Type B pancreatic cell (in vitro differentiated cells): Measurements from ENCODE around the gene CXCR1. TPM values are rescaled to one million over a fixed set of nuclear protein-coding genes. Genes with fewer than 3 reads are reported as not detected.

Experiments used
- DNase-seq: peaks from one replicate; pipeline ENCODE4 v3.0.0; 2021; ENCODE audit warnings: mixed read lengths; ENCODE audit not compliant: unreplicated experiment; ENCODE audit errors: extremely low spot score
- H3K27ac Mint-ChIP-seq: 2 replicates; pipeline ENCODE4 v1.8.0; 2021; ENCODE audit warnings: mild to moderate bottlenecking, mixed read lengths
- H3K27me3 Mint-ChIP-seq: 2 replicates; pipeline ENCODE4 v1.8.0; 2021; ENCODE audit warnings: mixed read lengths
- H3K36me3 Mint-ChIP-seq: 2 replicates; pipeline ENCODE4 v1.8.0; 2021; ENCODE audit warnings: mixed read lengths
- H3K4me1 Mint-ChIP-seq: one replicate; pipeline ENCODE4 v1.8.0; 2021; ENCODE audit warnings: mixed read lengths; ENCODE audit not compliant: unreplicated experiment
- H3K4me3 Mint-ChIP-seq: 2 replicates; pipeline ENCODE4 v1.8.0; 2021; ENCODE audit warnings: mild to moderate bottlenecking, mixed read lengths
- H3K9me3 Mint-ChIP-seq: 2 replicates; pipeline ENCODE4 v1.8.0; 2021; ENCODE audit warnings: mixed read lengths
- total RNA-seq: library from RNA; stranded (reverse); gene quantifications from 2 replicates; pipeline ENCODE4 v1.2.1, GENCODE V29; 2021; ENCODE audit warnings: low replicate concordance
- TF ChIP-seq, protein P1 (sequence below): fragments of 200-600 bp; sonication (generic); conservative IDR thresholded peaks from 2 replicates; pipeline ENCODE4 v1.5.0; 2021; ENCODE audit warnings: antibody characterized with exemption, mild to moderate bottlenecking

CXCR1 gene
- total RNA-seq, 1 donor from 2014 or later = not detected

DNA sequence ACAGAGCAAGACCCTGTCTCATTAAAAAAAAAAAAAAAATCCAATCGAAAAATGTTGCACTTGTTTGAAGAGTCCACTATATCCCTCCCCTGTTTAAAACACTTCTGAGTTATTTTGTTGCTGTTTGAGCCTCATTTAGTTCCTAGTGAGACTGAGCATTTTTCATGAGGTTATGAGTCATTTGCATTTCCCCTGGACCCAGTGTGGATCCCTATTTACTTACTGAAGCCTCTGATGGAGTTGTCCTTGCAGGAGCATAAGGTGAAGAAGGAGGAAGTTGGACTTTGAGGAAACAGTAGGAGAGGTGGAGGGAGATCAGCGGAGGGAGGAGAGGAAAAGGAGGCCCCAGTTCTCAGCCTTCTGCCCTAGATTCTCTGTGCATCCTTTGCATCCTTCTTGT lies 5.1 kb downstream of the CXCR1 start:
- no peaks in the 10 kb centered on the region for H3K4me1 Mint-ChIP-seq
- no peak overlapping the region for H3K4me3 Mint-ChIP-seq
- TF ChIP-seq, protein P1, sequence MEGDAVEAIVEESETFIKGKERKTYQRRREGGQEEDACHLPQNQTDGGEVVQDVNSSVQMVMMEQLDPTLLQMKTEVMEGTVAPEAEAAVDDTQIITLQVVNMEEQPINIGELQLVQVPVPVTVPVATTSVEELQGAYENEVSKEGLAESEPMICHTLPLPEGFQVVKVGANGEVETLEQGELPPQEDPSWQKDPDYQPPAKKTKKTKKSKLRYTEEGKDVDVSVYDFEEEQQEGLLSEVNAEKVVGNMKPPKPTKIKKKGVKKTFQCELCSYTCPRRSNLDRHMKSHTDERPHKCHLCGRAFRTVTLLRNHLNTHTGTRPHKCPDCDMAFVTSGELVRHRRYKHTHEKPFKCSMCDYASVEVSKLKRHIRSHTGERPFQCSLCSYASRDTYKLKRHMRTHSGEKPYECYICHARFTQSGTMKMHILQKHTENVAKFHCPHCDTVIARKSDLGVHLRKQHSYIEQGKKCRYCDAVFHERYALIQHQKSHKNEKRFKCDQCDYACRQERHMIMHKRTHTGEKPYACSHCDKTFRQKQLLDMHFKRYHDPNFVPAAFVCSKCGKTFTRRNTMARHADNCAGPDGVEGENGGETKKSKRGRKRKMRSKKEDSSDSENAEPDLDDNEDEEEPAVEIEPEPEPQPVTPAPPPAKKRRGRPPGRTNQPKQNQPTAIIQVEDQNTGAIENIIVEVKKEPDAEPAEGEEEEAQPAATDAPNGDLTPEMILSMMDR = no peak
- no peaks in the 10 kb centered on the region for H3K9me3 Mint-ChIP-seq
- no peak for DNase-seq
- H3K36me3 Mint-ChIP-seq = no peaks in the 10 kb centered on the region
- no peak overlapping the region for H3K27ac Mint-ChIP-seq
- peaks cover 49% of the 10 kb centered on the region for H3K27me3 Mint-ChIP-seq

DNA sequence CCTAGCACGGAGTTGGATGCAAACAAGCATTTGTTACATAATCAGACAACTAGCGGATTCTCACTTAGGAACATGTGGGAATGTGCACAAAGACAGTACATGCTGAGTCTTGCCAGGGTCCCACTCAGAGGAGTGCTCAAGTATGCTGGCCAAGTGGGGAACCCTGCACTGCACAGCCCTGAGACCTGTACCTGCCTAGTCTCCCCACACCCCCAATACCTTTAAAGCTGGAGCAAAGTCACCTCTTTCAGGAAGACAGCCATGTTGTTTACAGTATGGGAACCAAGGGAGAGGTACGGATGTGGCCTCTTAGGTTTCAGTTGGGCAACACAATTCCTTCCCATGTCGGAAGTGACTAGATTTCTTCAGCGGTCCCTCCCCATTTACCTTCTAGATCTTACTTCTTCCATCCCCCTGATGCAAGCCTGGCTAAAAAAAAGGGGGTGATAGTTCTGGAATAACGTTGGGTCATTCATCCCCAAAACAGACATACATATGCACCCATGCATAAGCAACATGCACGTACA lies 10.7 kb downstream of the CXCR1 start:
- DNase-seq = no peak
- no peaks in the 10 kb centered on the region for H3K36me3 Mint-ChIP-seq
- peaks cover 35% of the 10 kb centered on the region for H3K27me3 Mint-ChIP-seq
- no peaks in the 10 kb centered on the region for H3K4me1 Mint-ChIP-seq
- no peaks in the 10 kb centered on the region for H3K9me3 Mint-ChIP-seq
- H3K4me3 Mint-ChIP-seq = no peak overlapping the region
- no peak overlapping the region for H3K27ac Mint-ChIP-seq
- TF ChIP-seq, protein P1 = no peak

GRCh38 chr2:218152777-218153176 lies 14.0 kb downstream of the CXCR1 start:
- Mint-ChIP-seq H3K9me3 (no peaks in the 10 kb centered on the region), H3K27me3 (peaks cover 42% of the 10 kb centered on the region), H3K4me3 (no peak overlapping the region), H3K27ac (no peak overlapping the region), H3K4me1 (no peaks in the 10 kb centered on the region), H3K36me3 (no peaks in the 10 kb centered on the region)
- no peak for DNase-seq
- TF ChIP-seq, protein P1 = no peak

- Mint-ChIP-seq H3K9me3 (no peaks in the 10 kb centered on the region), H3K36me3 (no peaks in the 10 kb centered on the region), H3K27ac (no peak overlapping the region), H3K27me3 (peaks cover 42% of the 10 kb centered on the region), H3K4me3 (no peak overlapping the region), H3K4me1 (no peaks in the 10 kb centered on the region)
- no peak for DNase-seq
- TF ChIP-seq, protein P1 = no peak
Observed at GRCh38 chr2:218152172-218152571, 14.6 kb downstream of the CXCR1 start.

DNA sequence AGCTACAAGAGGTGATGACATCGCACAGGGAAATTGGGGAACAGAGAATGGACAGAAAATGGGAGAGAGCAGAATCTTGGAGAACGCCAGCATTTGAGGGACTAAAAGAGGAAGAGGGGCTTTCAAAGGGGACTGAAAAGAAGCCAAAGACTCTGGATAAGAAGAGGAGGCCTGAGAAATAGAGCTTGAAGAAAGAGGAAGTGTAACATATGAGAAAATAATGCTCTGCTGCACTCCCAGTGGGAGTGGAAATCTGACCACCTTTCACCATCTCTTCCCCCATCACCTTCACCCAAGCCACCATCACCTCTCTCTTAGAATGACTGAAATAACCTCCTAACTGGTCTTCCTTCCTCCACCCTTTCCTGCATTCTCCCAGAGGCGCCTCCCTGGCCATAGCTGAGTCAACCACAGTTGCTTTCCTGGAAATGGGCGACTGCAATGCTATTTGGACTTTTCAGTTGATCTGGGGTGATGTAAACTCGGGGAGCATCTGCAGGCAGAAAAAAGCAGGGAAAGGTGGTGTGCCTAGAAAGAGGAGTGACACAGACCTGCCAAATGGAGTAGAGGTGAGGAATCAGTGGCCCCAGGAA lies 16.8 kb downstream of the CXCR1 start:
- Mint-ChIP-seq H3K27me3 (peaks cover 47% of the 10 kb centered on the region), H3K4me1 (no peaks in the 10 kb centered on the region), H3K27ac (no peak overlapping the region), H3K36me3 (no peaks in the 10 kb centered on the region), H3K9me3 (peaks cover 6% of the 10 kb centered on the region), H3K4me3 (no peak overlapping the region)
- DNase-seq = no peak
- TF ChIP-seq, protein P1 = no peak
